ENCODE data around the gene BICDL1. TPM values are rescaled to one million over a fixed set of nuclear protein-coding genes. Genes with fewer than 3 reads are reported as not detected.

Gene BICDL1
- total and polyA plus RNA-seq, 2 donors (not counting 3 experiments of a cell fraction or from before 2014, with no cell fraction given) = 0.19 TPM; not detected in 1

- H2AFZ ChIP-seq (ENCODE audit: low read depth, low read length) = no peak overlapping the region
- BruUV-seq (replicated peaks) = no TSS peak
- H4K20me1 ChIP-seq (replicated peaks; ENCODE audit: control insufficient read depth, extremely low read depth, insufficient read depth, low read length) = no peaks in the 10 kb centered on the region
- intact Hi-C loops (cut with micrococcal nuclease) (no loop called here), dilution Hi-C loops (cut with MboI; ENCODE audit: extremely low pct_ligation_motif_present, low sequenced_read_pairs) (no loop called here)
- no peak for TF ChIP-seq EZH2 (IDR thresholded peaks at IDR 0.05; ENCODE audit: borderline replicate concordance, low read depth, low read length, severe bottlenecking)
- no peak for TF ChIP-seq MAX (IDR thresholded peaks at IDR 0.05; ENCODE audit: insufficient read depth, insufficient read length)
- TF ChIP-seq MYC (IDR thresholded peaks at IDR 0.05; ENCODE audit: low read depth, low read length) = no peak
- TF ChIP-seq POLR2AphosphoS5 (IDR thresholded peaks at IDR 0.05; ENCODE audit: insufficient read depth, low read depth, low read length) = no peak
- TF ChIP-seq JUN (IDR thresholded peaks at IDR 0.05; ENCODE audit: borderline replicate concordance, insufficient read depth, insufficient read length, low read depth) = no peak
- TF ChIP-seq GATA2 (IDR thresholded peaks at IDR 0.05; ENCODE audit: insufficient read depth, insufficient read length, low read depth, low read length) = no peak
- TF ChIP-seq POLR2A (IDR thresholded peaks at IDR 0.05; ENCODE audit: low read depth, low read length) = no peak
- TF ChIP-seq CTCF (IDR thresholded peaks at IDR 0.05; ENCODE audit: extremely low read depth in 1 of 2, insufficient read depth in 1 of 2, low read depth in 1 of 2, low read length in 2 of 2) = no peak
- no peak for TF ChIP-seq FOS (IDR thresholded peaks at IDR 0.05; ENCODE audit: borderline replicate concordance, insufficient read depth, low read length)
- CTCF ChIA-PET = interaction anchor here (1.1 kb wide), 1 partner anchor 9 kb away, joined by 3 read pairs; no protein-coding TSS in a partner anchor
- no peaks in the 10 kb centered on the region for H3K4me1 ChIP-seq (ENCODE audit: control insufficient read depth, extremely low read depth, insufficient read depth, low read length)
- no peak overlapping the region for H3K9ac ChIP-seq (replicated peaks; ENCODE audit: extremely low read depth, insufficient read depth, low read length)
- no peak for DNase-seq (ENCODE audit: low read depth, low spot score)
- no peaks in the 10 kb centered on the region for H3K36me3 ChIP-seq (ENCODE audit: control insufficient read depth in 2 of 2, extremely low read depth in 1 of 2, insufficient read depth in 2 of 2, low read length in 2 of 2)
- H3K27ac ChIP-seq (ENCODE audit: insufficient read depth, low read depth, low read length) = no peak overlapping the region
- H3K4me3 ChIP-seq (replicated peaks in 1 of 3; ENCODE audit: insufficient read depth in 1 of 3, low read depth in 1 of 3, low read length in 3 of 3) = no peak overlapping the region
- POLR2A ChIA-PET = no interaction called here
- H3K4me2 ChIP-seq (ENCODE audit: insufficient read depth, low read length) = no peak overlapping the region
- no peak for FAIRE-seq
- peaks cover 32 to 47% of the 10 kb centered on the region in 2 experiments for H3K27me3 ChIP-seq (ENCODE audit: control insufficient read depth in 2 of 2, insufficient read depth in 2 of 2, low read length in 2 of 2)
- H3K79me2 ChIP-seq (ENCODE audit: control insufficient read depth, insufficient read depth, low read length) = no peaks in the 10 kb centered on the region
- no peaks in the 10 kb centered on the region for H3K9me3 ChIP-seq (replicated peaks; ENCODE audit: control insufficient read depth, insufficient read depth, low read length)
- H3K9me1 ChIP-seq (replicated peaks; ENCODE audit: control insufficient read depth, extremely low read depth, insufficient read depth, low read length) = no peaks in the 10 kb centered on the region
These were observed 75.3 kb downstream of the BICDL1 start for GRCh38 chr12:120064054-120064940.

All from endothelial cell of umbilical vein (primary cell).